Activated CD4-positive, alpha-beta memory T cell treated with anti-CD3 and anti-CD28 coated beads for 36 hours (primary cell): Measurements from ENCODE around the gene TCERG1L. TPM values are rescaled to one million over a fixed set of nuclear protein-coding genes. Genes with fewer than 3 reads are reported as not detected.

Experiments
- CTCF ChIA-PET: fragments of 350-600 bp; sonication (Branson Sonifier 250); formaldehyde crosslinking; loops from one replicate; lab custom pipeline; 2021; ENCODE audit warnings: antibody characterized with exemption, inconsistent platforms; lab: Charles Lee
- POLR2A ChIA-PET: fragments of 350-600 bp; sonication (Branson Sonifier 250); formaldehyde crosslinking; loops from one replicate; lab custom pipeline; 2021; ENCODE audit warnings: antibody characterized with exemption; lab: Charles Lee
- DNase-seq: peaks from one replicate; pipeline ENCODE4 v3.0.0-alpha.2; 2020
- H3K27ac Mint-ChIP-seq: one replicate; pipeline ENCODE4 v1.8.0; 2021; ENCODE audit warnings: mixed read lengths
- H3K27me3 Mint-ChIP-seq: one replicate; pipeline ENCODE4 v1.8.0; 2021; ENCODE audit warnings: mixed read lengths
- H3K36me3 Mint-ChIP-seq: one replicate; pipeline ENCODE4 v1.8.0; 2021; ENCODE audit warnings: mixed read lengths
- H3K4me1 Mint-ChIP-seq: one replicate; pipeline ENCODE4 v1.8.0; 2021; ENCODE audit warnings: low read depth, mixed read lengths
- H3K4me3 Mint-ChIP-seq: one replicate; pipeline ENCODE4 v1.8.0; 2021; ENCODE audit warnings: mild to moderate bottlenecking, mixed read lengths
- H3K9me3 Mint-ChIP-seq: one replicate; pipeline ENCODE4 v1.8.0; 2021; ENCODE audit warnings: mixed read lengths
- intact Hi-C: fragments of 100-400 bp; cut with micrococcal nuclease; formaldehyde crosslinking; loops from one replicate; pipeline ENCODE4 v1.15.1; 2023
- total RNA-seq, 2 experiments: library from RNA; stranded (reverse); gene quantifications; one replicate each; pipeline ENCODE4 v1.2.3, GENCODE V29; 2021

Gene TCERG1L
- total RNA-seq, 2 experiments from 2014 or later, result not detected

- no peak overlapping the region for H3K27ac Mint-ChIP-seq
- no peaks in the 10 kb centered on the region for H3K9me3 Mint-ChIP-seq
- CTCF ChIA-PET, result no interaction called here
- no peaks in the 10 kb centered on the region for H3K4me1 Mint-ChIP-seq
- H3K27me3 Mint-ChIP-seq, result no peaks in the 10 kb centered on the region
- no peak for DNase-seq
- POLR2A ChIA-PET, result no interaction called here
- intact Hi-C loops, result no loop called here
- no peak overlapping the region for H3K4me3 Mint-ChIP-seq
- H3K36me3 Mint-ChIP-seq, result no peaks in the 10 kb centered on the region
These were observed 49.5 kb downstream of the TCERG1L start for GRCh38 chr10:131261890-131262475.

GRCh38 chr10:131260452-131261211 is 50.9 kb downstream of the TCERG1L start:
- no peaks in the 10 kb centered on the region for H3K36me3 Mint-ChIP-seq
- H3K9me3 Mint-ChIP-seq, result no peaks in the 10 kb centered on the region
- H3K27ac Mint-ChIP-seq, result no peak overlapping the region
- intact Hi-C loops, result no loop called here
- H3K4me1 Mint-ChIP-seq, result no peaks in the 10 kb centered on the region
- no peak overlapping the region for H3K4me3 Mint-ChIP-seq
- DNase-seq, result no peak
- CTCF ChIA-PET, result no interaction called here
- POLR2A ChIA-PET, result no interaction called here
- no peaks in the 10 kb centered on the region for H3K27me3 Mint-ChIP-seq

GRCh38 chr10:131260031-131260430 is 51.5 kb downstream of the TCERG1L start:
- intact Hi-C loops, result no loop called here
- H3K27ac Mint-ChIP-seq, result no peak overlapping the region
- no peak overlapping the region for H3K4me3 Mint-ChIP-seq
- no peaks in the 10 kb centered on the region for H3K9me3 Mint-ChIP-seq
- H3K4me1 Mint-ChIP-seq, result no peaks in the 10 kb centered on the region
- POLR2A ChIA-PET, result no interaction called here
- CTCF ChIA-PET, result no interaction called here
- no peaks in the 10 kb centered on the region for H3K36me3 Mint-ChIP-seq
- no peak for DNase-seq
- no peaks in the 10 kb centered on the region for H3K27me3 Mint-ChIP-seq

GRCh38 chr10:131259535-131259934 is 52.0 kb downstream of the TCERG1L start:
- H3K36me3 Mint-ChIP-seq, result no peaks in the 10 kb centered on the region

GRCh38 chr10:131258256-131258655 is 53.3 kb downstream of the TCERG1L start:
- Mint-ChIP-seq H3K4me3 (no peak overlapping the region), H3K27ac (no peak overlapping the region), H3K4me1 (no peaks in the 10 kb centered on the region), H3K9me3 (no peaks in the 10 kb centered on the region), H3K27me3 (no peaks in the 10 kb centered on the region), H3K36me3 (no peaks in the 10 kb centered on the region)
- ChIA-PET CTCF (no interaction called here), POLR2A (no interaction called here)
- intact Hi-C loops, result no loop called here
- DNase-seq, result no peak

More at GRCh38 chr10:131259535-131259934, 52.0 kb downstream of the TCERG1L start:
- Mint-ChIP-seq H3K4me1 (no peaks in the 10 kb centered on the region), H3K4me3 (no peak overlapping the region), H3K27ac (no peak overlapping the region), H3K27me3 (no peaks in the 10 kb centered on the region), H3K9me3 (no peaks in the 10 kb centered on the region)
- intact Hi-C loops, result no loop called here
- DNase-seq, result no peak
- ChIA-PET CTCF (no interaction called here), POLR2A (no interaction called here)

- Mint-ChIP-seq H3K27me3 (no peaks in the 10 kb centered on the region), H3K36me3 (no peaks in the 10 kb centered on the region), H3K4me1 (no peaks in the 10 kb centered on the region), H3K4me3 (no peak overlapping the region), H3K27ac (no peak overlapping the region), H3K9me3 (no peaks in the 10 kb centered on the region)
- intact Hi-C loops, result no loop called here
- no peak for DNase-seq
- ChIA-PET CTCF (no interaction called here), POLR2A (no interaction called here)
These were observed 54.5 kb downstream of the TCERG1L start for GRCh38 chr10:131257027-131257426.

GRCh38 chr10:131254859-131255252 is 56.7 kb downstream of the TCERG1L start:
- DNase-seq, result no peak
- intact Hi-C loops, result no loop called here
- Mint-ChIP-seq H3K36me3 (no peaks in the 10 kb centered on the region), H3K4me1 (no peaks in the 10 kb centered on the region), H3K9me3 (no peaks in the 10 kb centered on the region), H3K27me3 (no peaks in the 10 kb centered on the region), H3K27ac (no peak overlapping the region), H3K4me3 (no peak overlapping the region)
- ChIA-PET POLR2A (no interaction called here), CTCF (no interaction called here)

- no peak for DNase-seq
- ChIA-PET CTCF (no interaction called here), POLR2A (no interaction called here)
- H3K9me3 Mint-ChIP-seq, result no peaks in the 10 kb centered on the region
- no peaks in the 10 kb centered on the region for H3K36me3 Mint-ChIP-seq
- H3K27ac Mint-ChIP-seq, result no peak overlapping the region
- H3K4me3 Mint-ChIP-seq, result no peak overlapping the region
- no peaks in the 10 kb centered on the region for H3K27me3 Mint-ChIP-seq
- intact Hi-C loops, result no loop called here
- no peaks in the 10 kb centered on the region for H3K4me1 Mint-ChIP-seq
These were observed 57.3 kb downstream of the TCERG1L start for GRCh38 chr10:131253931-131254858.

GRCh38 chr10:131252567-131253276 is 58.8 kb downstream of the TCERG1L start:
- ChIA-PET CTCF (no interaction called here), POLR2A (no interaction called here)
- Mint-ChIP-seq H3K9me3 (no peaks in the 10 kb centered on the region), H3K36me3 (no peaks in the 10 kb centered on the region), H3K27me3 (no peaks in the 10 kb centered on the region), H3K4me1 (no peaks in the 10 kb centered on the region), H3K4me3 (no peak overlapping the region), H3K27ac (no peak overlapping the region)
- intact Hi-C loops, result no loop called here
- no peak for DNase-seq

GRCh38 chr10:131251146-131251541 is 60.4 kb downstream of the TCERG1L start:
- no peak overlapping the region for H3K27ac Mint-ChIP-seq
- H3K4me1 Mint-ChIP-seq, result no peaks in the 10 kb centered on the region
- no peaks in the 10 kb centered on the region for H3K27me3 Mint-ChIP-seq
- H3K36me3 Mint-ChIP-seq, result no peaks in the 10 kb centered on the region
- ChIA-PET CTCF (no interaction called here), POLR2A (no interaction called here)
- DNase-seq, result no peak
- no peak overlapping the region for H3K4me3 Mint-ChIP-seq
- intact Hi-C loops, result no loop called here
- no peaks in the 10 kb centered on the region for H3K9me3 Mint-ChIP-seq

GRCh38 chr10:131250454-131251145 is 60.9 kb downstream of the TCERG1L start:
- Mint-ChIP-seq H3K36me3 (no peaks in the 10 kb centered on the region), H3K27ac (no peak overlapping the region), H3K4me1 (no peaks in the 10 kb centered on the region), H3K4me3 (no peak overlapping the region), H3K27me3 (no peaks in the 10 kb centered on the region), H3K9me3 (no peaks in the 10 kb centered on the region)
- POLR2A ChIA-PET, result no interaction called here
- DNase-seq, result no peak
- CTCF ChIA-PET, result no interaction called here
- intact Hi-C loops, result no loop called here
